ENCODE data around the gene ORC5. TPM values are rescaled to one million over a fixed set of nuclear protein-coding genes. Genes with fewer than 3 reads are reported as not detected.

Gene ORC5
- total RNA-seq, 1 donor from 2014 or later = 19.9 TPM

- H3K36me3 ChIP-seq = no peaks in the 10 kb centered on the region
- H3K27me3 ChIP-seq = no peaks in the 10 kb centered on the region
- DNase-seq (ENCODE audit: extremely low spot score in 2 of 2) = no peak
- H3K4me3 ChIP-seq = no peak overlapping the region
- H3K27ac ChIP-seq = no peak overlapping the region
- intact Hi-C loops (cut with DNase I) = no loop called here
- no peak for TF ChIP-seq POLR2A (IDR thresholded peaks at IDR 0.05)
- H3K9me3 ChIP-seq = no peaks in the 10 kb centered on the region
- no peaks in the 10 kb centered on the region for H3K4me1 ChIP-seq
Measured at GRCh38 chr7:104111271-104111670, 96.5 kb downstream of the ORC5 start.

- TF ChIP-seq CTCF (IDR thresholded peaks at IDR 0.05) (no peak), POLR2AphosphoS5 (IDR thresholded peaks at IDR 0.05; ENCODE audit: insufficient read depth in 1 of 2, low read depth in 1 of 2) (no peak), POLR2A (IDR thresholded peaks at IDR 0.05) (no peak)
- no peaks in the 10 kb centered on the region for H3K4me1 ChIP-seq
- intact Hi-C loops (cut with DNase I) = no loop called here
- H3K27ac ChIP-seq = no peak overlapping the region
- DNase-seq (ENCODE audit: extremely low spot score in 2 of 2) = no peak
- no peaks in the 10 kb centered on the region for H3K27me3 ChIP-seq
- no peaks in the 10 kb centered on the region for H3K36me3 ChIP-seq
- no peak overlapping the region for H3K4me3 ChIP-seq
- H3K9me3 ChIP-seq = no peaks in the 10 kb centered on the region
Measured at GRCh38 chr7:104106108-104106905, 101.5 kb downstream of the ORC5 start.

GRCh38 chr7:104098890-104099289 is 108.9 kb downstream of the ORC5 start:
- intact Hi-C loops (cut with DNase I) = no loop called here
- no peak for TF ChIP-seq POLR2AphosphoS5 (IDR thresholded peaks at IDR 0.05; ENCODE audit: insufficient read depth in 1 of 2, low read depth in 1 of 2)
- DNase-seq (ENCODE audit: extremely low spot score in 2 of 2) = no peak

GRCh38 chr7:104096683-104097082 is 111.1 kb downstream of the ORC5 start:
- no peaks in the 10 kb centered on the region for H3K27me3 ChIP-seq
- TF ChIP-seq CTCF (IDR thresholded peaks at IDR 0.05) = no peak
- no peak for TF ChIP-seq POLR2AphosphoS5 (IDR thresholded peaks at IDR 0.05; ENCODE audit: insufficient read depth in 1 of 2, low read depth in 1 of 2)
- TF ChIP-seq POLR2A (IDR thresholded peaks at IDR 0.05) = no peak

More at GRCh38 chr7:104098890-104099289, 108.9 kb downstream of the ORC5 start:
- Histone ChIP-seq H3K9me3 (no peaks in the 10 kb centered on the region), H3K4me1 (no peaks in the 10 kb centered on the region), H3K36me3 (no peaks in the 10 kb centered on the region), H3K27me3 (no peaks in the 10 kb centered on the region), H3K27ac (no peak overlapping the region), H3K4me3 (no peak overlapping the region)

GRCh38 chr7:104093127-104093526 is 114.7 kb downstream of the ORC5 start:
- Histone ChIP-seq H3K4me3 (no peak overlapping the region), H3K4me1 (no peaks in the 10 kb centered on the region), H3K27ac (no peak overlapping the region), H3K9me3 (no peaks in the 10 kb centered on the region), H3K27me3 (no peaks in the 10 kb centered on the region), H3K36me3 (no peaks in the 10 kb centered on the region)
- no peak for TF ChIP-seq POLR2A (IDR thresholded peaks at IDR 0.05)
- no peak for TF ChIP-seq CTCF (IDR thresholded peaks at IDR 0.05)
- TF ChIP-seq POLR2AphosphoS5 (IDR thresholded peaks at IDR 0.05; ENCODE audit: insufficient read depth in 1 of 2, low read depth in 1 of 2) = no peak
- intact Hi-C loops (cut with DNase I) = no loop called here
- DNase-seq (ENCODE audit: extremely low spot score in 2 of 2) = no peak

More at GRCh38 chr7:104096683-104097082, 111.1 kb downstream of the ORC5 start:
- H3K36me3 ChIP-seq = no peaks in the 10 kb centered on the region
- intact Hi-C loops (cut with DNase I) = no loop called here
- no peak overlapping the region for H3K4me3 ChIP-seq
- DNase-seq (ENCODE audit: extremely low spot score in 2 of 2) = no peak
- H3K9me3 ChIP-seq = no peaks in the 10 kb centered on the region
- H3K4me1 ChIP-seq = no peaks in the 10 kb centered on the region
- H3K27ac ChIP-seq = no peak overlapping the region

GRCh38 chr7:104091242-104091641 is 116.6 kb downstream of the ORC5 start:
- Histone ChIP-seq H3K4me1 (no peaks in the 10 kb centered on the region), H3K27ac (no peak overlapping the region), H3K36me3 (no peaks in the 10 kb centered on the region), H3K9me3 (no peaks in the 10 kb centered on the region), H3K4me3 (no peak overlapping the region), H3K27me3 (no peaks in the 10 kb centered on the region)
- intact Hi-C loops (cut with DNase I) = no loop called here
- no peak for DNase-seq (ENCODE audit: extremely low spot score in 2 of 2)
- TF ChIP-seq POLR2AphosphoS5 (IDR thresholded peaks at IDR 0.05; ENCODE audit: insufficient read depth in 1 of 2, low read depth in 1 of 2) (no peak), POLR2A (IDR thresholded peaks at IDR 0.05) (no peak), CTCF (IDR thresholded peaks at IDR 0.05) (no peak)

Data from vagina (tissue), 2 donors.